Measurements from ENCODE around the gene ADK.

The ADK gene

GRCh38 chr10:74361678-74362077 lies 210.7 kb downstream of the ADK start:
- Histone ChIP-seq H3K4me1 (ENCODE audit: control insufficient read depth, insufficient read depth, low read length) (no peaks in the 10 kb centered on the region), H3K36me3 (ENCODE audit: control insufficient read depth, insufficient read depth, low read length) (peaks cover 6% of the 10 kb centered on the region), H3K9ac (ENCODE audit: low read length) (no peak overlapping the region), H3K27me3 (ENCODE audit: control insufficient read depth, insufficient read depth, low read length) (no peaks in the 10 kb centered on the region), H3K27ac (ENCODE audit: low read depth, low read length) (no peak overlapping the region), H3K4me3 (ENCODE audit: low read length) (no peak overlapping the region)

GRCh38 chr10:74363727-74364126 lies 212.7 kb downstream of the ADK start:
- Histone ChIP-seq H3K4me1 (ENCODE audit: control insufficient read depth, insufficient read depth, low read length) (no peaks in the 10 kb centered on the region), H3K27ac (ENCODE audit: low read depth, low read length) (no peak overlapping the region), H3K36me3 (ENCODE audit: control insufficient read depth, insufficient read depth, low read length) (peaks cover 6% of the 10 kb centered on the region)

GRCh38 chr10:74365109-74365508 lies 214.1 kb downstream of the ADK start:
- Histone ChIP-seq H3K36me3 (ENCODE audit: control insufficient read depth, insufficient read depth, low read length) (peaks cover 6% of the 10 kb centered on the region), H3K9ac (ENCODE audit: low read length) (no peak overlapping the region), H3K27ac (ENCODE audit: low read depth, low read length) (no peak overlapping the region), H3K27me3 (ENCODE audit: control insufficient read depth, insufficient read depth, low read length) (no peaks in the 10 kb centered on the region), H3K4me3 (ENCODE audit: low read length) (no peak overlapping the region), H3K4me1 (ENCODE audit: control insufficient read depth, insufficient read depth, low read length) (no peaks in the 10 kb centered on the region)

More at GRCh38 chr10:74363727-74364126, 212.7 kb downstream of the ADK start:
- Histone ChIP-seq H3K27me3 (ENCODE audit: control insufficient read depth, insufficient read depth, low read length) (no peaks in the 10 kb centered on the region), H3K9ac (ENCODE audit: low read length) (no peak overlapping the region), H3K4me3 (ENCODE audit: low read length) (no peak overlapping the region)

GRCh38 chr10:74371696-74372095 lies 220.7 kb downstream of the ADK start:
- Histone ChIP-seq H3K9ac (ENCODE audit: low read length) (no peak overlapping the region), H3K36me3 (ENCODE audit: control insufficient read depth, insufficient read depth, low read length) (no peaks in the 10 kb centered on the region), H3K27me3 (ENCODE audit: control insufficient read depth, insufficient read depth, low read length) (no peaks in the 10 kb centered on the region), H3K4me1 (ENCODE audit: control insufficient read depth, insufficient read depth, low read length) (no peaks in the 10 kb centered on the region), H3K27ac (ENCODE audit: low read depth, low read length) (no peak overlapping the region), H3K4me3 (ENCODE audit: low read length) (no peak overlapping the region)

- no peaks in the 10 kb centered on the region for H3K27me3 ChIP-seq (ENCODE audit: control insufficient read depth, insufficient read depth, low read length)
- H3K36me3 ChIP-seq (ENCODE audit: control insufficient read depth, insufficient read depth, low read length), result no peaks in the 10 kb centered on the region
- H3K27ac ChIP-seq (ENCODE audit: low read depth, low read length), result no peak overlapping the region
- no peaks in the 10 kb centered on the region for H3K4me1 ChIP-seq (ENCODE audit: control insufficient read depth, insufficient read depth, low read length)
- no peak overlapping the region for H3K4me3 ChIP-seq (ENCODE audit: low read length)
- H3K9ac ChIP-seq (ENCODE audit: low read length), result no peak overlapping the region
Measured at GRCh38 chr10:74373059-74373458, 222.0 kb downstream of the ADK start.

- H3K9ac ChIP-seq (ENCODE audit: low read length), result no peak overlapping the region
Measured at GRCh38 chr10:74377476-74377875, 226.5 kb downstream of the ADK start.

GRCh38 chr10:74379474-74379873 lies 228.5 kb downstream of the ADK start:
- Histone ChIP-seq H3K4me1 (ENCODE audit: control insufficient read depth, insufficient read depth, low read length) (no peaks in the 10 kb centered on the region), H3K9ac (ENCODE audit: low read length) (no peak overlapping the region), H3K27ac (ENCODE audit: low read depth, low read length) (no peak overlapping the region), H3K36me3 (ENCODE audit: control insufficient read depth, insufficient read depth, low read length) (no peaks in the 10 kb centered on the region), H3K27me3 (ENCODE audit: control insufficient read depth, insufficient read depth, low read length) (no peaks in the 10 kb centered on the region), H3K4me3 (ENCODE audit: low read length) (no peak overlapping the region)

More at GRCh38 chr10:74377476-74377875, 226.5 kb downstream of the ADK start:
- no peak overlapping the region for H3K27ac ChIP-seq (ENCODE audit: low read depth, low read length)
- H3K4me3 ChIP-seq (ENCODE audit: low read length), result no peak overlapping the region
- H3K36me3 ChIP-seq (ENCODE audit: control insufficient read depth, insufficient read depth, low read length), result no peaks in the 10 kb centered on the region
- no peaks in the 10 kb centered on the region for H3K27me3 ChIP-seq (ENCODE audit: control insufficient read depth, insufficient read depth, low read length)
- no peaks in the 10 kb centered on the region for H3K4me1 ChIP-seq (ENCODE audit: control insufficient read depth, insufficient read depth, low read length)

- Histone ChIP-seq H3K4me1 (ENCODE audit: control insufficient read depth, insufficient read depth, low read length) (no peaks in the 10 kb centered on the region), H3K36me3 (ENCODE audit: control insufficient read depth, insufficient read depth, low read length) (no peaks in the 10 kb centered on the region), H3K4me3 (ENCODE audit: low read length) (no peak overlapping the region), H3K9ac (ENCODE audit: low read length) (no peak overlapping the region), H3K27ac (ENCODE audit: low read depth, low read length) (no peak overlapping the region), H3K27me3 (ENCODE audit: control insufficient read depth, insufficient read depth, low read length) (no peaks in the 10 kb centered on the region)
Measured at GRCh38 chr10:74380795-74381194, 229.8 kb downstream of the ADK start.

GRCh38 chr10:74381291-74381853 lies 230.4 kb downstream of the ADK start:
- Histone ChIP-seq H3K4me1 (ENCODE audit: control insufficient read depth, insufficient read depth, low read length) (no peaks in the 10 kb centered on the region), H3K9ac (ENCODE audit: low read length) (no peak overlapping the region), H3K36me3 (ENCODE audit: control insufficient read depth, insufficient read depth, low read length) (no peaks in the 10 kb centered on the region), H3K4me3 (ENCODE audit: low read length) (no peak overlapping the region), H3K27me3 (ENCODE audit: control insufficient read depth, insufficient read depth, low read length) (no peaks in the 10 kb centered on the region), H3K27ac (ENCODE audit: low read depth, low read length) (no peak overlapping the region)

GRCh38 chr10:74382663-74383062 lies 231.6 kb downstream of the ADK start:
- no peaks in the 10 kb centered on the region for H3K36me3 ChIP-seq (ENCODE audit: control insufficient read depth, insufficient read depth, low read length)
- no peak overlapping the region for H3K27ac ChIP-seq (ENCODE audit: low read depth, low read length)

GRCh38 chr10:74383642-74384041 lies 232.6 kb downstream of the ADK start:
- Histone ChIP-seq H3K27ac (ENCODE audit: low read depth, low read length) (no peak overlapping the region), H3K36me3 (ENCODE audit: control insufficient read depth, insufficient read depth, low read length) (no peaks in the 10 kb centered on the region)

More at GRCh38 chr10:74382663-74383062, 231.6 kb downstream of the ADK start:
- Histone ChIP-seq H3K27me3 (ENCODE audit: control insufficient read depth, insufficient read depth, low read length) (no peaks in the 10 kb centered on the region), H3K4me3 (ENCODE audit: low read length) (no peak overlapping the region), H3K4me1 (ENCODE audit: control insufficient read depth, insufficient read depth, low read length) (no peaks in the 10 kb centered on the region), H3K9ac (ENCODE audit: low read length) (no peak overlapping the region)

GRCh38 chr10:74384615-74385183 lies 233.7 kb downstream of the ADK start:
- Histone ChIP-seq H3K4me1 (ENCODE audit: control insufficient read depth, insufficient read depth, low read length) (no peaks in the 10 kb centered on the region), H3K36me3 (ENCODE audit: control insufficient read depth, insufficient read depth, low read length) (no peaks in the 10 kb centered on the region), H3K27ac (ENCODE audit: low read depth, low read length) (no peak overlapping the region), H3K9ac (ENCODE audit: low read length) (no peak overlapping the region), H3K4me3 (ENCODE audit: low read length) (no peak overlapping the region), H3K27me3 (ENCODE audit: control insufficient read depth, insufficient read depth, low read length) (no peaks in the 10 kb centered on the region)

More at GRCh38 chr10:74383642-74384041, 232.6 kb downstream of the ADK start:
- H3K4me1 ChIP-seq (ENCODE audit: control insufficient read depth, insufficient read depth, low read length), result no peaks in the 10 kb centered on the region
- no peak overlapping the region for H3K9ac ChIP-seq (ENCODE audit: low read length)
- H3K27me3 ChIP-seq (ENCODE audit: control insufficient read depth, insufficient read depth, low read length), result no peaks in the 10 kb centered on the region
- H3K4me3 ChIP-seq (ENCODE audit: low read length), result no peak overlapping the region

GRCh38 chr10:74388801-74389200 lies 237.8 kb downstream of the ADK start:
- H3K27me3 ChIP-seq (ENCODE audit: control insufficient read depth, insufficient read depth, low read length), result no peaks in the 10 kb centered on the region
- H3K36me3 ChIP-seq (ENCODE audit: control insufficient read depth, insufficient read depth, low read length), result no peaks in the 10 kb centered on the region
- no peak overlapping the region for H3K27ac ChIP-seq (ENCODE audit: low read depth, low read length)
- H3K9ac ChIP-seq (ENCODE audit: low read length), result no peak overlapping the region
- no peaks in the 10 kb centered on the region for H3K4me1 ChIP-seq (ENCODE audit: control insufficient read depth, insufficient read depth, low read length)
- H3K4me3 ChIP-seq (ENCODE audit: low read length), result no peak overlapping the region

All from rectal smooth muscle tissue (tissue), 1 donor.